Activated CD8-positive, alpha-beta memory T cell treated with anti-CD3 and anti-CD28 coated beads, Interleukin-2, amount 50 U/mL, for 48 hours (primary cell): Measurements from ENCODE around the gene LAMA2.

Source experiments
- DNase-seq: peaks from one replicate; pipeline ENCODE4 v3.0.0-alpha.2; 2020

The LAMA2 gene

DNA sequence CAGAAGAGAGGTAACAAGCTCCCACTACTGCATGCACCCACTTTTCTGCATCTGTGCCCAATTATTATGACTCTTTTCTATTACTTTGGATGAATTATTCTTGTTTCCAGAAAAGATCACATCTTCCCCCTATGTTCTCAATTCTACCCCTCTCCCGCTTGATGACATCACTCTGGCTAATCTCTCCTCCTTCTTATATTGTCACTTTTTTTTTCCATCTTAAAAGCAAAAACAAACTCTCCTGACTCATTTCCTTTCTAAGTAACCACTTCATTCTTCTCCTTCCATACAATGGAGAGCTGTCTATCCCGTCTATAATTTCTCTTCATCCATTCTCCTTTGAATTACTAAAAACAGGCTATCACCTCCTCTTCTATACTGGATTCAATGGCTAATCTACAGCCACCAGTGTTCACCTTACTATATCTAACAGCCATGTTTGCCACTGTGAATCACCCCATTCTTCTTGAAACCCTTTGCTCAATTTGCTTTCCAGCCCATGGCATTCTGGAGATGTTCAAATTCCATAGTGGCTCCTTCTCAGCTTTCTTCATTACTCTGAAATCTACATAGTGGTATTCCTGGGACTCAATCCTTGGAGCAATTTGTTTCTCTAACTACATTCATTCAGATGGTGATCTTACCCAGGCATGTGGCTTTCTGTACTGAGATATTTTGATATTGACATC is 448.7 kb downstream of the LAMA2 start:
- DNase-seq, result no peak

DNA sequence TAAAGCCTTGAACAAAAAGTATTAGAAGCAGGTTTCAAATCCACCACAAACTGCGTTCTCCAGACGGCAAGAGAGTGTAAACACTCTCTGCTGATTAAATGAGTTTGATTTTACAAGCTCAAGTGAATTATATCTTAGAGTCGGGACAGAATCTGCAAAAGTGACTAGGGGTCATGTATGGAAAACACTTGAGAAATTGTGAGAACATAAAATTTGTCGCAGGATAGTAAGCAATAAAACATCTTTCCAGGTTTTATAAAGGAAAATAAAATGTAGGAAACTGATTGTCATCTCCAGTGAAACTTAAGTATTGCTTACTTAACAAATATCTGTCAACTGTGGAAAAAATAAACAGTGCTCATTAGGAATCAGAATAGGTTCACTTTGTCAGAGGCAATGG is 452.9 kb downstream of the LAMA2 start:
- no peak for DNase-seq

DNA sequence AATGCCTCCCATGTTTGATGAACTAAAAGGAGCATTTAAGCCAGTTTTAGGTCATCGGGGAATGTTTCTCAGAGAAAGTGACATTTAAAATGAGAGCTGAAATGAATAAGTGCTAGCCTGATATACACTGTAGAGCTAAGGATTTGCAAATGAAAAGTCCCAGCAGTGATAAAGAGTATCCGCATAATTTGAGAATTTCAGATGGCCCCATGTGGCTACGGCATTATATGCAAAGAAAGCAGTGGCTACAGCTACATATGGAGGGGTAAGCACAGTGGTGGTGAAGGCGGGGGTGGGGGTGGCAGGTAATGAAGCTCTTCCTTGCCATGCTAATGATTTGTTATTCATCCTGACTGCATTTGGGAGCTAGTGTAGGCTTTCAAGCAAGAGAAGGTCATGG is 455.7 kb downstream of the LAMA2 start:
- no peak for DNase-seq

DNA sequence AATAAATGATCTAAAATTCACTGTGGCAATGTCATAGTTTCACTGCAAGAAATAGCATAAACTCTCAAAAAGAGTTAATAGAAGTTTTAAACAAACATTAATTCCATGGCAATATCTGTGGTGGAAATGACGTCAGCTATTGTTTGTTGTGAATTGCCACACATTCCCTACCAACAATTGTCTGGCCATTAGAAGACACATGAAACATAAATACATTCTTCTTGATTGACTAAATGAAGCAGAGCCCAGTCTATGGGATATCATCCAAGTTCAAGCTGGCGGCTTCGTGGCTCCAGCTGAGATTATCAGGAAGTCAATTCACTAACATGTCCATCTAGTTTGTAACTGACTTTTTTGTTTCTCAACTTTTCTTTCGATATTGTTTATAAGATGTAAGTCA is 458.0 kb downstream of the LAMA2 start:
- no peak for DNase-seq

DNA sequence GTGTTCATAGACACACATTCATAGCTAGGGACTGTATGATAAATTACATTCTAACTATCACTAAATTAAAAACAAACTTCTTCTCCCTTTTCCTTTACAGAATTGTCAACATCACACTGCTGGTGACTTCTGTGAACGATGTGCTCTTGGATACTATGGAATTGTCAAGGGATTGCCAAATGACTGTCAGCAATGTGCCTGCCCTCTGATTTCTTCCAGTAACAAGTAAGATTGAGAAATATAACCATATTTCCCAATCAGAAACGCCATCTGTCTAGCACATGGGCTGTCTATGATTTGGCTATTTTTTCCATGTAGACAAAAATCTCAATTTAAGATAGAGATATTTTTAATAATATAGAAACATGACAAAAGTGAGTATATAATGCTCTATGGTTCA is 459.3 kb downstream of the LAMA2 start:
- no peak for DNase-seq

DNA sequence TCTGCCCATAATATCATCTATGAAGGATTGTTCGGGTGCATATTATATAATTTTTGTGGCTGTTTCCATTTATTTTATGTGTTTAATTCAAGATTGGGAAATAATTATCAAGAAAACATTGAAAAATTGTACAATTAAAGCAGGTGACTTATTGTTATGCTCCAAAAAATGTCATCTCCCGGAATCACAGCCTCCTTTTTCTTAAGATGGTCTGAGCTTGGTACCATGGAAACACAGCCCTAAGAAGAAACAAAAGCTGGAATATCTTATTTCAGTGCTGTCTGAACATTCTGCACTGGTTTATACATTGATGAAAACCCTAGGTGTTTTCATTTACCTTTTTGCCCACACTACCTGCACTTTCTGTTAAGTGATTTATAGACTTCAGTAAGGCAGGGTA is 459.9 kb downstream of the LAMA2 start:
- DNase-seq, result no peak

DNA sequence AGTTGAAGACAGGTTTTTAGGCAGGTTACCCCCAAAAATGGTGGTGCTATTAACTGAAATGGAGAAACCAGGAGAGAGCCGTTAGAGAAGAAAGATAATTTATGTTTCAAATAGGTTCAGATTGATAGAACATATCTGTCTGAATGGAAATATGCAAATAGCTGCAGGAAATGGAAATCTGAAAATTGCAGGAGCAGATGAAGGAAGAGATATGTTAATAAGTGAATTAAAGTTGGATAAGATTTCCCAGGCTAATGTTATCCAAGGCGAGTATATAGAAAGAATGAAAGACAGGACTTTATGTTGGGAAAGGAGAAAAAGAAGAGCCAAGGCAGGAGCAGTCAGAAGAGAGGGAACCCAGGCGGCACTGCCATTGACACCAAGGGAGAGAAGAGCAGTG is 461.4 kb downstream of the LAMA2 start:
- DNase-seq, result no peak

DNA sequence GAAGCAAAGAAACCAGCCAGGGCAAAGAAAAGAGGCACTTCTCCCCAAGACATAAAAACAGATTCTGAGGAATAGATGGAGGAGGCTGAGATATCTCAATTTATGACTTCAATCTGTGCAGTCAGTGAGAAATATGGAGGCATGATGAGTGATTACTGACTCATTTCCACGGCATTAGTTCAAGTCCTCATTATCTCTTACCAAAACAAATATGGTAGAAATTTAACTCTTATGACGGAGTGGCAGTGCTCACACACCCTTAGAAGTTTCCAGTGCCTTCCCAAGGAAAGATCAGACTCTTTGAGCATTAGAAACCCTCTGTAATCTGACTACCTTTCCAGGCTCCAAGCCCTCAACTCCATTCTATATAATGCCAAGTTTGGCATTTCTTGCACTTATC is 463.0 kb downstream of the LAMA2 start:
- no peak for DNase-seq

DNA sequence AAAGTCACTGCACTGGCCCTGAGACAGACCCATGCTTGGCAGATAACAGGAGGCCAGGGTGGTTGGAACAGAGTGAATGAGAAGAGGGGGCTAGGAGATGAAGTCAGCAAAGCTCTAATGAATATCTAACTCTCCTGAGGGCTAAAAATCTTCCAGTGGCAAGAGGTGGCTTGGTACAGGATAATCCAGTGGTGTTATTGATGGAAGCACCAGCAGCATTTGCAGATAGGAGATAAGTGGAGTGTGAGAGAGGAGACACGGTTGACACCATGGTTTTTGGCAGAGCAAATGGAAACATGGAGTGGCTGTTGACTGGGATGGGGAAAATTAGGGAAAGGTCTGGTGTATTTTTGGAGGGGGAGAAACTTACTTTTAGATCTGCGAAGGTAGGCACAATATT is 464.0 kb downstream of the LAMA2 start:
- no peak for DNase-seq

DNA sequence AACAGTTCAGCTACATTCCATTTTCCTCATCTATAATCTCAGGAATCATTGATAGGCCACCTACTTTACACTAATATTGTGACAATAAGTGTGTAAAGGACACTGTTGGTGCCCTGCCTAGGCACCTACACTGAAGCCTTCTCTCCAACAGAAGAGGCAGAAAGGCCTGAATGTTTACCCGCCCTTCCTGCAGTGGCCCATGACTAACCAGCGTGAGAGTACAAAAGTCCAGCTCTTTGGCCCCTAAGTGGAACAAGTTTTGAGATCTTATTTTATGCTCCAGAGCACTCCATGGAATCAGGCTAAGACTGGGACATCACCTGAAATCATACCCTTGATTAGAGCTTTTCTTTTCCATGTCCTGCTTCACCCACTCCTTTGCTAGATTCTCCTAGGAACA is 467.3 kb downstream of the LAMA2 start:
- DNase-seq, result no peak

DNA sequence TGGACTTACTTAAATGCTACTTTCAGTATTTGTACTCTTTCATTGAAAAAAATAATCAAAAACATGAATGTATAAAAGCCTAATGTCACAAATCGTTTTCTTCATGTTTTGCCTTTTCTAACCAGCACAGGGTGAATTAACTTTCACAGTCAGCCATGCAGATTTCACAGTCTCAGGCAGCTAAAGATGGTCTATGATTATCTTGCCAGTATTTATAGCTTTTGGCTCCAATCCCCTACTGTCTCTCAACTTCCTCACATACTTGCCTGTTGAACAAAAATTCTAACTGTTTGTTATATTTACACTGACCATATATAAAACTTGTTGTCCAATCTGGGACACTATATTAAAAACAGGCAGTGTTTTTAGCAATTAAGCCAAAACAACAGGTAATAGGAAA is 468.9 kb downstream of the LAMA2 start:
- no peak for DNase-seq

DNA sequence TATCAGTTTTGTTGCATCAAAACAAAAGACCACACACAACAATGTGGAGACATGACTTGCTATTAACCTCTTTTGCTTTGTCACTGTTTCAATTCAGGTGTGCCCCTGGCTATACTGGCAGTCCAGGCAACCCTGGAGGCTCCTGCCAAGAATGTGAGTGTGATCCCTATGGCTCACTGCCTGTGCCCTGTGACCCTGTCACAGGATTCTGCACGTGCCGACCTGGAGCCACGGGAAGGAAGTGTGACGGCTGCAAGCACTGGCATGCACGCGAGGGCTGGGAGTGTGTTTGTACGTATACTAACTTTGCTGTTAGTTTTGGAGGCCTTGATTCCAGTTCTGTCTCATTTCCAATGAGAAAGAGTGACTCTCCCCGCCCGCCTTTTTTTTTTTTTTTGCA is 470.1 kb downstream of the LAMA2 start:
- no peak for DNase-seq

DNA sequence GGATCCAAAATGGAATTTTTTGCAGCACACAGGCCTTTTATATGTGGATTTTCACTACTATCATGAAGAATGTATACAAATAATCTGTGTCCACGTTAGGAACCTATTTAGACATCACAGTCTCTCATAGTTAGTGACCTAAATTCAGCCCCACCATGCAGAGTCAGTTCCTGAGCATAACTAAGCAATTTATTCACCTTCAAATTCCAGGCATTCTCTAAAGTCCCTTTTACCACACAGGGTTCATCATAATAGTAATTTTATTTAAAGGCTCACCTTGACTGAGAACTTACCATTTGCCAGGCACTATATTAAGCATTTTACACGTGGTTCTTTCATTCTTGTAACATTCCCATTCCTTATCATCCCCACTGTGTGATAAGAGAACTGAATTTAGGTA is 473.2 kb downstream of the LAMA2 start:
- no peak for DNase-seq

DNA sequence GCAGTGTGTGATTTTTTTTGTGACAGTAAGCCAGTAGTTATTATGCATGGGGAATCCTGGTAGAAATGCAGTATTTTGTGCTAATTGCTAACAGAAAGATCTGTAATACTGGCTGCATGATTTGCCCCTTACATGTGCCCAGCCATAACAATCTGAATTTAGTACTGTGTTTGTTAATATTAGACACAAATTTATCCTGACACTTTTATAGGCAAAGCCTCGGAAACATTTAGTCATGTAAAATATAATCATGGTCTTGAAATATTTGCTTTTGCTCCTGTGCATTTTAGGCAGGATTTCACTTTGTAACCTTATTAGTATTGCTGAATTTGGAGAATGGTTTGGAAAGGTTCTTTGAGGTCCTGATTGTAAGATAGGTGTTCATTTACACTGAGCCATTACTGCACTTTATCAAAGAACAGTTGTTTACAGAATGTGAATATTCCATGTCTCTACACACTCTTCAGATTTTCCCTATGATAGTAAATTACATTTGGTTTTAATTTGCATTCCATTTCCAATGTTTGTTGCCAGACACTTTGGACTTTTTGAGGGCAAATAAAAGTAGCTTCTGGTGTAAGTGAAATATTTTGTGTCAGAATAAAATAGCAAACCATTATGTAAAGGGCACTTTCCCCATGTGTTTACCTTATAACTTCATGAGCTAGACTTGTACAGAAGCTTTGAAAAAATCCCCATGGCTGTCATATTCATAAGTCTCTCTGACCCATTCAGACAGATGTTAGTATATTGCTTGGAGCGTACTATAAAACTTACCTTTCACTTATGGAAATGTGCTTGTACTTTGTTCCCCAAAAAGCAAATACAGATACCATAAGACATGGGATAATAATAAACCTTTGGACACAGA is 477.1 kb downstream of the LAMA2 start:
- no peak for DNase-seq

DNA sequence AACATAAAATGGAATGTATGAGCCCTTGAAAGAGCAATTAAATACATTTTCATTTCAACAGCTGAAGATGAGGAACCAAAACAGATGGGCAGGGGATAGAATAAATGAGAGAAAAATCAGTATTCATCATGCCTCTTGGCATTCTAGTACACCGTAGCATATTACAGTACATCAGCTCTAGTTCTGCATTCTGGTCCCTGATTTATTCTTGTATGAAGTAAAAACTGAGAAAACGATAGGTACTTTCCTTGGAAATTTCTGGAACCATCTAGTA is 477.7 kb downstream of the LAMA2 start:
- DNase-seq, result no peak

DNA sequence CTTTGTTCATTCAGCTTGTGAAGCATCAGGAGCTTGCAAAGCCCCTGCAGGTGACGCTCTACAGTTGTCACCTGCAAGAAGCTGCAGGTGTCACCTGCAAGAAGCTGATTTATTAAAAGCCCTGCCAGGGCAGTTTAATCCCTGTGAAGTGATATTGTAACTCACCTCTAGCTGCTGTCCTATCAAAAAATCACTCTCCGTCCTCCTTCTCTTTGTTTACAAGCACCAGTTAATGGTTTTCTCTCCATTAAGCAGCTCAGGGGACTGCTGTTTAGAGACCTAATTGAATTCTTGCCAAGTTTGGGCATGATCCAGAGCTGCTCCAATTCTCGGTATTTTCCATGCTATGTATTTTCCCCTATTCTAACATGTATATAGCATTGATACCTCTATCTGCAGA is 481.1 kb downstream of the LAMA2 start:
- no peak for DNase-seq

DNA sequence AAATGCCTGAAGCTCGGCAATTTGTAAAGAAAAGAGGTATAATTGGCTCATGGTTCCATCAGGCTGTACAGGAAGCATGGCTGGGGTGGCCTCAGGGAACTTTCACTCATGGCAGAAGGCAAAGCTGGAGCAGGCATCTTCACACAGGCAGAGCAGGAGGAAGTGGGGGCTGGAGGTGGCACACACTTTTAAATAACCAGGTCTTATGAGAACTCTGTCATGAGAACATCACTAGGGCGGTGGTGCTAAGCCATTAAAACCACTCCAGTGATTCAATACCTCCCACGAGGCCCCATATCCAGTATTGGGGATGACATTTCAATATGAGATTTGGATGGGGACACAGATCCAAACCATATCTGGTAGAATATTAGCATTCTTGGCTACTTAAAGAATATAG is 481.8 kb downstream of the LAMA2 start:
- no peak for DNase-seq

DNA sequence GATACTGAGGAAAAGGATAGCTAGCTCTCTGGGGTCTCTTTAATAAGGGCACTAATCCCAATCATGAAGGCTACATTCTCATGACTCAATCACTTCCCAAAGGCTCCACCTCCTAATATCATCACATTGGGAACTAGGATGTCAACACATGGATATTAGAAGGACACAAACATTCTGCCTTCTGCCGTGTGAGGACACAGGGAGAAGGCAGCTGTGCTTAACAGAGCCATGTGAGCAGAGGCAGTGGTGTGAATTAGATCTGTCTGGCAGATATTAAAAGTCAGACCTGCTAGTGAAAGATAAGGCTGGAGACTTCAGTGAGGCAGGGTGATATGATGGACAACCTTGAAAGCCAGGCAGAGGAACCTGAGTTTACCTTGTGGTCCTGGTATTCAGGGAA is 485.1 kb downstream of the LAMA2 start:
- DNase-seq, result no peak

DNA sequence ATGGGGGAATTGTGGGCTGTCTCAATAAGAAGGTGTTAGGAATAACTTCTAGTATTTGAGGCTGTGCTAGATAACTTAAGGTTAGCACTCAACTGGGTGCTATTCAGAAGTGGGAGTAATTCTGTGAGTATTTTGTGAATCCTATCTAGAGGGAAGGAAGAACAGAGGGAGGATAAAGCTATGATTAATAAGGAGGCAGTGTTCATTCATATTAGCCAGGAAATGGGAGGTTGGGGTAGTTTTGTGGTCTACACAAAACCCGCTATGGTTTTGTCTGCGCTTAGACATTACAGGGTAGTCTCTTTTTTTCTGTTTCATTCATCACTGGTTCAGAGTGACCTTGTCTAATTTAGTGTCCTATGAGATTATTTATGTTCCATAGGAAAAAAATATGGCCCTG is 486.0 kb downstream of the LAMA2 start:
- no peak for DNase-seq

DNA sequence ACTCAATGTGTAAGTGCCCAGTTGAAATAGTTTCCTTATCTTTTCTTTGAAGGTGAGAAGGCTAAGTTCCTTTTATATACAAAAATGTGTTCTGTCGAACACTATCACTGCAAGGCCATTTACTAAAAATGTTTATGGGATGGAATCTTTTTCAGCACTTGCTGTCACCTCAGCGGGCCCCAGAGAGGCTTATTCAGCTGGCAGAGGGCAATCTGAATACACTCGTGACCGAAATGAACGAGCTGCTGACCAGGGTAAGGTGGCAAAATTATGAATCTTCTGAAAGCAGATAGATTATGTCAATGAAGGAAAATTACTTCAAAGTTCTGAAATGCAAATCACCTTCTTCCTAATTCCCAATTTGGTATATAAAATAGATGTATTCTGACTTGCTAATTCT is 486.8 kb downstream of the LAMA2 start:
- no peak for DNase-seq

DNA sequence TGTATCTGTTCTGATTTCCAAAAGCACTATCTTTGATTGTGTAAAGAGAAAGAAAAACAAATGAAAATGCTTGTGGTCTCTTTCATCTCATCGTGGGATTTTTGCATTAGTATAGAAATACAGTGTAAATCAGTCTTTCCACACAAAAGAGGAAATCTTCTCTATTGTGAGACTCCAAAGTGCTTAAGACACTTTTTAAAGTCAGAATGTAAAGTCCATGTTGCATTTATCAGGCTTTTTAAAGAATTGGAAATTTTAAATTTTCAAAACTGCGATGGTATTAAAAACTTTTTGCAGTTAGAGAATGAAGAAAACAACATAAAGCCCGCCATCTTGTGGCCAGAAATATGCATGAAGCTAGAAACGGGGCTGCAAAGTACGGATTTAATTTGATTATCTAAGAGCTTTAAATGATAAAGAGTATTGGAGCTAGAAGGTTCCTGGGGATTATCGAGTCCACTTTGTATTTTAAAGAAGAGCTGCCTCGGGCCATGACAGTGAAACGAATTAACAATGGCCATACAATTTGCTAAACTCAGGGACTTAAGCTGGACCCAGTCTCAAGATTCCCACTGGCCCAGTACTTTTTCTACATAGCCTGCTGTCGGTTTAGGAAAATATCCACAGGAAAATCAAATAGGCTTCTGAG is 487.5 kb downstream of the LAMA2 start:
- peak; percentile 55 for DNase-seq

DNA sequence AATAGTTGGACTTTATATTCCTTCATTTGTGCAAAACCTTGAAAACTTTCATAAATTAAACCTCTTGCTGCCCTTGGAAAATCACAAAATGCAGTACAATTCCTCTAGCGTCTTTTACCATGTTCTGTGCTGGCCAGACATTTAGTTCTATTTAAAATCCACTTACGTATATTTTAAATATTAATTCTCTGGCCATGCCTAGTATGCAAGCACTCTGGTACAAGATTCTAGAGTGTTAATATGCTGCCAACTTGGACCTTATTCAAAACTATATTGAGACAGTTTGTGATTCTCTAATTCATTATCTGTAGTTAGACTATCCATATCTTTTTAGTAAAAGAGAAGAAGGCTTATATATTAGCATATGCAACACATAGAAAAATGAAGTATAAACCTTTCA is 498.9 kb downstream of the LAMA2 start:
- no peak for DNase-seq

DNA sequence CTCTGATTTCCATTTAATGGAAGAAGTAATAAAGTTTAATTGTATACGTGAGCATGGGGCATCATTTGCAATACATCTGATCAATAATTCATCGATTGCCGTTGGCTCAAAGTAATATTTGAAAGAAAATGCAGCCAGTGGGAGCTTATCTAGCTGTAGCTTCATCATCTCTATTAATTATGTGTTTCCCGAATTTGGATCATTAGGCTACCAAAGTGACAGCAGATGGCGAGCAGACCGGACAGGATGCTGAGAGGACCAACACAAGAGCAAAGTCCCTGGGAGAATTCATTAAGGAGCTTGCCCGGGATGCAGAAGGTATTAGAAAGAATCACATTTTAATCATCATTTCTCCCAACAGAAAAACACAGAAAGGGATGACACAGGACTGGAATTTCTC is 500.0 kb downstream of the LAMA2 start:
- no peak for DNase-seq

DNA sequence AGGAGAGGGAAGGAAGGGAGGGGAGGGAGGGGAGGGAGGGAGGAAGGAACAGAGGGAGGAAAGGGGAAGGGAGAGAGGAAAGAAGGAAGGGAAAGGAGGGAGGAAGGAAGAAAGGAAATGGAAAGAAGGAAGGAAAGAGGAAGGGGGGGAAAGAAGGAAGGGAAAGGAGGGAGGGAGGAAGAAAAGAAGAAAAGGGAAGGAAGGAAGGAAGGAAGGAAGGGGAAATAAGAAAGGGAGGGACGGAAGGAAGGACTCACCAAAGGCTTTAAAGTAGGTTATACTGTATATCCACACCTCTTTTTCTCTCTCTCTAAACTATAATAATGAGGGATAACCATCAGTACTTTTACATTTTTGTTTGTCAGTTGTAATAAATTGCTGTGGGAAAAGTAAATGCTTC is 502.2 kb downstream of the LAMA2 start:
- DNase-seq, result no peak

DNA sequence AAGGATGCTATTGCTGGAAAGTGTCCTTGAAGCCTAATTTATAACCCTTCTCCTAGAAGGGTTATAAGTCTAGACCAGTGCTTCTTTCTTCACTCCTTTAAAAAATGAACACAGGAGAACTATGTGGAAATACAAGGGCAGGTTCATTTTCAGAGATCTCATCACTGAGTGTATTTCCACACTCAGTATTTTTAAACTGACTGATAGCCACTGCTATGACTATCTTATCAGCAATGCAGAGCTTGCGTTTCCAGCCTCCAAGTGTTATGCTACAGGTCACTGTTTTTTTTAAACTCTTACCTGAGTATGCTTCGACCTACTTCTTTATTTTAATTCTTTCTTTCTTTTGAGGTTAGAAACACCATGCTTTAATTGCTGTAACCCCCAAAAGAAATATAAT is 508.0 kb downstream of the LAMA2 start:
- no peak for DNase-seq
